ENCODE data around the gene AMDHD1. TPM values are rescaled to one million over a fixed set of nuclear protein-coding genes. Genes with fewer than 3 reads are reported as not detected.

Gene AMDHD1
- total and polyA plus RNA-seq, 2 of the 4 experiments (the other 2 are of a cell fraction), result under 0.01 TPM; not detected in 1

- 80% methylated on average over 2 of the region's 11 CpGs; no CpG with 5 or more reads in 1 of the 2 experiments for WGBS, 2 experiments (ENCODE audit: extremely low coverage in 2 of 2, insufficient read length in 1 of 2)
- no peak overlapping the region for H3K4ac ChIP-seq (ENCODE audit: low read depth, low read length)
- no peak overlapping the region for H4K5ac ChIP-seq (ENCODE audit: low read depth, low read length)
- H4K8ac ChIP-seq (ENCODE audit: low read depth in 2 of 2, low read length in 2 of 2), result no peak overlapping the region
- H2AK5ac ChIP-seq (ENCODE audit: low read depth, low read length), result no peak overlapping the region
- ATAC-seq (ENCODE audit: low read depth), result no peak
- ChIA-PET CTCF (interaction anchor here (2.1 kb wide), 1 partner anchor 9 kb away, joined by 11 read pairs; no protein-coding TSS in a partner anchor), POLR2A (ENCODE audit: unreplicated experiment) (no interaction called here)
- no peaks in the 10 kb centered on the region for H3K9me3 ChIP-seq (ENCODE audit: control insufficient read depth, insufficient read depth, low read length)
- H3K9me1 ChIP-seq (ENCODE audit: insufficient read depth, low read length), result no peaks in the 10 kb centered on the region
- no peak overlapping the region for H3K18ac ChIP-seq (ENCODE audit: low read depth, low read length)
- no peak overlapping the region for H2BK120ac ChIP-seq (ENCODE audit: low read depth, low read length)
- BruUV-seq (replicated peaks), result no TSS peak
- H3K9ac ChIP-seq (ENCODE audit: low read depth, low read length), result no peak overlapping the region
- H2BK5ac ChIP-seq (ENCODE audit: low read depth, low read length, poor library complexity, severe bottlenecking), result no peak overlapping the region
- no peaks in the 10 kb centered on the region for H4K20me1 ChIP-seq (ENCODE audit: insufficient read depth, low read length)
- no peak overlapping the region for H4K91ac ChIP-seq (ENCODE audit: insufficient read depth, low read depth, low read length)
- H2BK20ac ChIP-seq (ENCODE audit: low read depth, low read length), result no peak overlapping the region
- no peak overlapping the region for H2BK15ac ChIP-seq (ENCODE audit: low read depth, low read length)
- no peak overlapping the region for H2AFZ ChIP-seq (replicated peaks; ENCODE audit: low read length, poor library complexity)
- DNase-seq, result no peak
- no peak overlapping the region for H3K14ac ChIP-seq (replicated peaks; ENCODE audit: low read depth, low read length)
- H3K56ac ChIP-seq (ENCODE audit: extremely low read depth, insufficient read depth, low read length), result no peak overlapping the region
- no peak overlapping the region for H3K27ac ChIP-seq (ENCODE audit: insufficient read depth, low read length)
- H3K4me1 ChIP-seq (ENCODE audit: control insufficient read depth, insufficient read depth, low read length), result peaks cover 2% of the 10 kb centered on the region; the same call in 1 of the 2 replicates
- intact Hi-C loops (cut with micrococcal nuclease) (no loop called here), dilution Hi-C loops (cut with HindIII; ENCODE audit: low sequenced_read_pairs, unreplicated experiment) (no loop called here), in situ Hi-C loops (cut with MboI; ENCODE audit: low sequenced_read_pairs) (no loop called here)
- H3K4me3 ChIP-seq (ENCODE audit: insufficient read depth, low read depth, low read length), result no peak overlapping the region
- no peak overlapping the region for H3K23ac ChIP-seq (ENCODE audit: low read depth, low read length)
- no peak overlapping the region for H2AK9ac ChIP-seq (replicated peaks; ENCODE audit: low read depth, low read length, poor library complexity)
- H3K4me2 ChIP-seq (ENCODE audit: low read depth, low read length), result no peak overlapping the region
- TF ChIP-seq CEBPB (IDR thresholded peaks at IDR 0.05; ENCODE audit: low read depth, low read length), result no peak
- TF ChIP-seq RCOR1 (IDR thresholded peaks at IDR 0.05; ENCODE audit: insufficient replicate concordance, low read length), result no peak
- TF ChIP-seq RAD21 (IDR thresholded peaks at IDR 0.05; ENCODE audit: low read length), result no peak
- TF ChIP-seq MAZ (IDR thresholded peaks at IDR 0.05; ENCODE audit: borderline replicate concordance, low read depth, low read length), result no peak
- no peak for TF ChIP-seq MXI1 (IDR thresholded peaks at IDR 0.05; ENCODE audit: borderline replicate concordance, low read depth, low read length)
- no peak for TF ChIP-seq BHLHE40 (IDR thresholded peaks at IDR 0.05; ENCODE audit: low read depth, low read length)
- TF ChIP-seq MAFK (IDR thresholded peaks at IDR 0.05; ENCODE audit: low read depth, low read length), result no peak
- TF ChIP-seq RFX5 (IDR thresholded peaks at IDR 0.05; ENCODE audit: low read depth, low read length), result no peak
- TF ChIP-seq SMC3 (IDR thresholded peaks at IDR 0.05; ENCODE audit: low read depth, low read length), result no peak
- H3K79me1 ChIP-seq (ENCODE audit: low read depth in 1 of 2, low read length in 2 of 2), result no peaks in the 10 kb centered on the region
- H3K36me3 ChIP-seq (ENCODE audit: control insufficient read depth, insufficient read depth, low read length), result no peaks in the 10 kb centered on the region
- peaks cover 20% of the 10 kb centered on the region for H3K27me3 ChIP-seq (ENCODE audit: control insufficient read depth, insufficient read depth, low read length)
Observed at GRCh38 chr12:95988506-95989275, 45.6 kb downstream of the AMDHD1 start.
